HFF-Myc (cell line): ENCODE results near the gene TMEM135.
"Not testable (repeated sequence)": the region's sequence is repeated elsewhere in the genome, so short reads cannot be mapped to it uniquely, and the experiment has no call there.

Experiments used
- DNase-seq: peaks from one replicate; pipeline ENCODE4 v3.0.0-alpha.2; 2011; ENCODE audit warnings: low read depth; ENCODE audit errors: extremely low read depth
- H3K4me3 ChIP-seq: replicated peaks from 2 replicates; pipeline ENCODE4 v1.5.1; 2011; ENCODE audit warnings: low read depth, mild to moderate bottlenecking, control low read depth, low read length
- CTCF ChIP-seq: IDR thresholded peaks from 2 replicates; pipeline ENCODE4 v1.5.1; 2012; ENCODE audit warnings: mild to moderate bottlenecking, low read depth, low read length, control low read depth; ENCODE audit errors: missing control alignments

TMEM135 gene

GRCh38 chr11:87179621-87180020 is 141.9 kb downstream of the TMEM135 start:
- no peak overlapping the region for H3K4me3 ChIP-seq
- no peak for DNase-seq
- TF ChIP-seq CTCF = no peak

- DNase-seq = no peak
- no peak overlapping the region for H3K4me3 ChIP-seq
- TF ChIP-seq CTCF = no peak
Observed at GRCh38 chr11:87180742-87181141, 143.0 kb downstream of the TMEM135 start.

GRCh38 chr11:87181143-87181542 is 143.4 kb downstream of the TMEM135 start:
- no peak for TF ChIP-seq CTCF
- no peak overlapping the region for H3K4me3 ChIP-seq
- DNase-seq = no peak

DNA sequence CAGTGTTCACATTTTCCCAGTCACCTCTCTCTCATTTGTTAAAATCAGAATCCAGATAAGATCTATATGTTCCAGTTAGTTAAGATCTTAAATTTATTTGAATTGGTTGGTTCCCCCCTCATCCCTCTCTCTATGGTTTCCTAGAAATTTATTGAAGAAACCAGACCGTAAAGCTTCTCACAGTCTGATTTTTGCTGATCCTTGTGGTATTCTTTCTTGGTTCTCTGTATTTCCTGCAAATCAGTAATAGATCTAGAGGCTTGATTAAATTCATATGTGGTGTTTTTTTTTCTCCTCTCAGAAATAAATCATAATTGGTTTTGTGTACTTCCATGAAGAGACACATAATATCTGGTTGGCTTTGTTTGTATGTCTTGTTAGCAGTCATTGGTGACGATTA is 147.5 kb downstream of the TMEM135 start:
- H3K4me3 ChIP-seq = no peak overlapping the region
- no peak for DNase-seq
- no peak for TF ChIP-seq CTCF

- no peak for TF ChIP-seq CTCF
- no peak overlapping the region for H3K4me3 ChIP-seq
- no peak for DNase-seq
Observed at GRCh38 chr11:87187076-87187475, 149.3 kb downstream of the TMEM135 start.

GRCh38 chr11:87187930-87188329 is 150.2 kb downstream of the TMEM135 start:
- no peak for DNase-seq
- no peak overlapping the region for H3K4me3 ChIP-seq
- TF ChIP-seq CTCF = no peak

- DNase-seq, H3K4me3 ChIP-seq: not testable (repeated sequence)
Observed at GRCh38 chr11:87188396-87188795, 150.7 kb downstream of the TMEM135 start.

DNA sequence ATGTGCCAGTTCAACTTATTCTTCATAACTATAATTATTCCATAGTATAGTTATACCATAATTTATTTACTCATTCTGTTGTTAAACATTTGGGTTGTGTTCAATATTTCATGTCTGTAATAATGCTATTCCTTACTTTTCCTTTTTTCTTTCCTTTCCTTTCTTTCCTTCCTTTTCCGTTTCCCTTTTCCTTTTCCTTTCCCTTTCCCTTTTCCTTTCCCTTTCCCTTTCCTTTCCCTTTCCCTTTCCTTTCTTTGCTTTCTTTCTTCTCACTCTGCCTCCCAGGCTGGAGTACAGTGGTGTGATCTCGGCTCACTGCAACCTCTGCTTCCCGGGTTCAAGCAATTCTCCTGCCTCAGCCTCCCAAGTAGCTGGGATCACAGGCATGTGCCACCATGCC is 151.2 kb downstream of the TMEM135 start:
- not testable (repeated sequence) for H3K4me3 ChIP-seq, DNase-seq
